Skeletal muscle tissue (tissue), 4 donors: ENCODE data around the gene FOXC2. TPM values are rescaled to one million over a fixed set of nuclear protein-coding genes. Genes with fewer than 3 reads are reported as not detected.
A peak's percentile ranks its signal among the peaks of the same experiment; 100 is the strongest.

Source experiments
- H3K27ac ChIP-seq: one replicate; pipeline ENCODE4 v1.7.0; 2013; ENCODE audit warnings: mild to moderate bottlenecking, low read depth, low read length, inconsistent platforms
- H3K27me3 ChIP-seq, 3 donors: one replicate each; pipeline ENCODE4 v1.7.0; 2013; ENCODE audit warnings: low read length in 3 of 3; ENCODE audit not compliant: control insufficient read depth in 3 of 3, insufficient read depth in 3 of 3
- H3K36me3 ChIP-seq, 3 donors: one replicate each; pipeline ENCODE4 v1.7.0; 2013; ENCODE audit warnings: low read length in 3 of 3; ENCODE audit not compliant: control insufficient read depth in 3 of 3, insufficient read depth in 3 of 3
- H3K4me1 ChIP-seq, 3 donors: one replicate each; pipeline ENCODE4 v1.7.0; 2013; ENCODE audit warnings: low read length in 3 of 3, mild to moderate bottlenecking in 3 of 3; ENCODE audit not compliant: control insufficient read depth in 3 of 3, insufficient read depth in 3 of 3
- H3K4me3 ChIP-seq, 3 donors: one replicate each; pipeline ENCODE4 v1.7.0; 2013; ENCODE audit warnings: low read length in 3 of 3
- H3K9ac ChIP-seq, 3 donors: one replicate each; pipeline ENCODE4 v1.7.0; 2013; ENCODE audit warnings: low read length in 3 of 3, mild to moderate bottlenecking in 3 of 3, moderate library complexity in 2 of 3, low read depth in 1 of 3
- H3K9me3 ChIP-seq, 3 donors: one replicate each; pipeline ENCODE4 v1.7.0; 2013; ENCODE audit warnings: low read length in 3 of 3; ENCODE audit not compliant: control insufficient read depth in 3 of 3
- total RNA-seq: library from RNA; depleted of rRNA; stranded (reverse); fragments of >200 nt; gene quantifications from one replicate; pipeline ENCODE4 v1.2.3, GENCODE V29; 2014
- donor health status: Osteomylitis.

The FOXC2 gene
- total RNA-seq, 1 donor from 2014 or later = under 0.01 TPM

- peaks cover 15 to 37% (median 31%) of the 10 kb centered on the region in 3 donors for H3K4me1 ChIP-seq
- H3K9ac ChIP-seq = no peak overlapping the region
- no peak overlapping the region for H3K27ac ChIP-seq
- no peak overlapping the region for H3K4me3 ChIP-seq
- H3K27me3 ChIP-seq = peaks cover 2 to 10% (median 4%) of the 10 kb centered on the region in 3 donors
- no peaks in the 10 kb centered on the region for H3K9me3 ChIP-seq
- H3K36me3 ChIP-seq = no peaks in the 10 kb centered on the region
Measured at GRCh38 chr16:86609661-86610060, 43.0 kb downstream of the FOXC2 start.

GRCh38 chr16:86610779-86611524 lies 44.3 kb downstream of the FOXC2 start:
- H3K36me3 ChIP-seq = no peaks in the 10 kb centered on the region
- H3K4me1 ChIP-seq = peaks cover 21 to 43% (median 33%) of the 10 kb centered on the region in 3 donors
- H3K27me3 ChIP-seq = peaks cover 0 to 10% (median 4%) of the 10 kb centered on the region in 3 donors
- peak overlapping the region in 1 of 3 donors; percentile 35 for H3K4me3 ChIP-seq
- H3K9ac ChIP-seq = no peak overlapping the region
- H3K27ac ChIP-seq = peak overlapping the region; percentile 18
- H3K9me3 ChIP-seq = no peaks in the 10 kb centered on the region

DNA sequence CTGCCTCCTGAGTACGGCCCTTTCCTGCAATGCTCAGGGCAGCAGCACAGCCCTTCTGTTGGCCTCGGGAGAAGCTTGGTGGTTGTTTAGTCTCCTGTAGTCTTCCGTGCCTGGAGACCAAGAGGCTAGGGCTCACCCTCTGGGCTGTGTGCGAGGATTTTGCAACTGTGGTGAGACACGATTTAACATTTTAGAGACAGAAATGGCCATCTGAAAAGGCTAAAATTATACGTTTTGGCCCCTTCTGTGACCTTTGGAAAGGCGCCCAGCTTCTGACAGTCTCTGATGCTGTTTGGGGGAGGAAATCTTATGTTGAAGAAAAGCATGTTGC lies 44.9 kb downstream of the FOXC2 start:
- peaks cover 21 to 43% (median 33%) of the 10 kb centered on the region in 3 donors for H3K4me1 ChIP-seq
- no peak overlapping the region for H3K9ac ChIP-seq
- H3K4me3 ChIP-seq = no peak overlapping the region
- peaks cover 0 to 10% (median 4%) of the 10 kb centered on the region in 3 donors for H3K27me3 ChIP-seq
- H3K9me3 ChIP-seq = no peaks in the 10 kb centered on the region
- peak overlapping the region; percentile 18 for H3K27ac ChIP-seq
- H3K36me3 ChIP-seq = no peaks in the 10 kb centered on the region

DNA sequence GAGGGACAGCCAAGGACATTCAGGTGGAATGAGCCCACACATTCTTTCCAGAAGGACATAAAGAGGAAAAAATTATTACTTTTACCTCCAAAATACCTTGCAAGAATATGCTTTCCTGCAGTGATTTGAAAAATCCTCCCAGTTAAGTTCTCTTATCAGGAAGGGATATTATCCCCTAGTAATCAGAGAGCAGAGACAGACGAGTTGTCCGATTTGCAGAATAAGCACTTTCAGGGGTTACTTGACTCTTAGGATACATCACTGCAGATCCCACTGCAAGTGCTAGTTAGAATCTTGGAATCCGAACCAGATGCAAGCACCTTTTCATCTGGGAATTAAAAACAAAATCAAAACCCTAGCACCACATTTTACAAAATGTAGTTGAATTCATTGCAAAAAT lies 45.3 kb downstream of the FOXC2 start:
- no peaks in the 10 kb centered on the region for H3K9me3 ChIP-seq
- H3K27ac ChIP-seq = no peak overlapping the region
- peaks cover 0 to 10% (median 4%) of the 10 kb centered on the region in 3 donors for H3K27me3 ChIP-seq
- H3K4me1 ChIP-seq = peaks cover 21 to 43% (median 33%) of the 10 kb centered on the region in 3 donors
- H3K36me3 ChIP-seq = no peaks in the 10 kb centered on the region
- H3K9ac ChIP-seq = no peak overlapping the region
- H3K4me3 ChIP-seq = no peak overlapping the region

DNA sequence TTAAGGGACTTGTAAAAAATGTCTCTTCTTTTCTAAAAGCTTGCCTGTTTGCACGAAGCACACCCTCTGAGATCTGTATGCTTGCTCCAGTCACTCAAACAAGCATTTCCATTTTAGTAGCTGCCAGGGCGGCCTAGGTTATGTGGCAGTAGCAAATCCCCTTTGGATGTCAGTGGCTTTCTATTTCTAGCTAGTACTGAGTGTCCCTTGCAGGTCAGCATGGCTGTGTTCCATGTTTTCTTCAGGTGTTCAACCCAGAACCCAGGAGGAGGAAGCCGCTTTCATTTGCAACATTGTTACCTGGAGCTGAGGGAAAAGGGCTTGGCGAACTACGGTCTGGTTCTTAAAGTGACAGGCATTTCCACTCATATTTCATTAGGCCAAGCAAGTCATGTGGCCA lies 48.1 kb downstream of the FOXC2 start:
- H3K9me3 ChIP-seq = no peaks in the 10 kb centered on the region
- H3K27ac ChIP-seq = no peak overlapping the region
- peak overlapping the region in 2 of 3 donors; percentile 2 to 9 for H3K4me3 ChIP-seq
- peaks cover 3 to 5% (median 4%) of the 10 kb centered on the region in 3 donors for H3K27me3 ChIP-seq
- H3K36me3 ChIP-seq = no peaks in the 10 kb centered on the region
- H3K9ac ChIP-seq = peak overlapping the region in 1 of 3 donors; percentile 13
- peaks cover 21 to 30% (median 21%) of the 10 kb centered on the region in 3 donors for H3K4me1 ChIP-seq

- peaks cover 0 to 7% (median 4%) of the 10 kb centered on the region in 3 donors for H3K27me3 ChIP-seq
- H3K9ac ChIP-seq = no peak overlapping the region
- H3K4me1 ChIP-seq = peaks cover 8 to 14% (median 11%) of the 10 kb centered on the region in 3 donors
- no peak overlapping the region for H3K27ac ChIP-seq
- no peak overlapping the region for H3K4me3 ChIP-seq
- peaks cover 0 to 2% (median 0%) of the 10 kb centered on the region in 3 donors for H3K9me3 ChIP-seq
- no peaks in the 10 kb centered on the region for H3K36me3 ChIP-seq
Measured at GRCh38 chr16:86616906-86617305, 50.3 kb downstream of the FOXC2 start.

- Histone ChIP-seq H3K27me3 (peaks cover 0 to 8% (median 7%) of the 10 kb centered on the region in 3 donors), H3K27ac (no peak overlapping the region), H3K4me1 (peaks cover 8 to 14% (median 10%) of the 10 kb centered on the region in 3 donors), H3K9me3 (peaks cover 0 to 2% (median 0%) of the 10 kb centered on the region in 3 donors), H3K9ac (no peak overlapping the region), H3K4me3 (peak overlapping the region in 2 of 3 donors; percentile 36 to 56), H3K36me3 (no peaks in the 10 kb centered on the region)
Measured at GRCh38 chr16:86618431-86619238, 52.0 kb downstream of the FOXC2 start.

Other genes starting within 250 kb of the FOXC2 start
- not detected for gene FOXF1, start 56.3 kb upstream of the FOXC2 start, total RNA-seq
- 12.5 TPM for gene MTHFSD, start 11.6 kb upstream of the FOXC2 start, total RNA-seq
- under 0.01 TPM for gene FOXL1, start 11.7 kb downstream of the FOXC2 start, total RNA-seq